Measurements from ENCODE around the gene OSBPL9.

- TF ChIP-seq EZH2 (IDR thresholded peaks at IDR 0.05; ENCODE audit: borderline replicate concordance, low read length): no peak
- no peak for TF ChIP-seq CTCF (IDR thresholded peaks at IDR 0.05; ENCODE audit: low read length)
Observed at GRCh38 chr1:51616490-51616889, 402 bp upstream of the OSBPL9 start.

Data from OCI-LY1 (cell line).